Cardiac fibroblast (primary cell): Measurements from ENCODE around the gene LPGAT1.

Experiments
- DNase-seq, 2 donors: peaks; one replicate each; pipeline versions ENCODE4 v3.0.0 to v3.0.0-alpha.2; 2010; ENCODE audit warnings: low read depth in 2 of 2
- H3K4me3 ChIP-seq, 2 donors: replicated peaks in 1 of 2; 1 replicate in 1 of 2; 2 replicates in 1 of 2; pipeline ENCODE4 v1.5.1; 2011; ENCODE audit warnings: low read depth in 2 of 2, low read length in 2 of 2, mild to moderate bottlenecking in 2 of 2, moderate library complexity in 1 of 2
- CTCF ChIP-seq: IDR thresholded peaks from one replicate; pipeline ENCODE4 v1.5.1; 2011; ENCODE audit warnings: low read depth, mild to moderate bottlenecking, low read length, inconsistent platforms

LPGAT1 gene

DNA sequence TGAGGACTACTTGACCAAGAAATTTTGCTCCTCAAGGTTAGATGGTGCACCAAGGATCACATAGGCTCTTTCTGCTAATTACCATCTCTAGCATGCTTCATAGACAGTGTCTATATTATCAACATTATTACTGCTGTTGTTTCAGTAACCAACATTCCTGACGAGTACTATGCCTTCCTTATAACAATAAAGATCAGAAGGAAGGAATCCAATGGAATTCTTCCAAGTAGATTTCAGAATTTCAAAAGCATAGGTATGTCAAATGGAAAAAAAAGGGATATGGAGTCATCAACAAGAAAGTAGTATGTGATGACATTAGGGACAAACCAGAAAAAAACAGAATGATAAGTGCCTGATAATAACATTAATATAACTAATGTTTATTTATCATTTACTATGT lies 39.6 kb upstream of the LPGAT1 start:
- H3K4me3 ChIP-seq: no peak overlapping the region
- peak; percentile 15 to 23 for DNase-seq
- TF ChIP-seq CTCF: no peak

DNA sequence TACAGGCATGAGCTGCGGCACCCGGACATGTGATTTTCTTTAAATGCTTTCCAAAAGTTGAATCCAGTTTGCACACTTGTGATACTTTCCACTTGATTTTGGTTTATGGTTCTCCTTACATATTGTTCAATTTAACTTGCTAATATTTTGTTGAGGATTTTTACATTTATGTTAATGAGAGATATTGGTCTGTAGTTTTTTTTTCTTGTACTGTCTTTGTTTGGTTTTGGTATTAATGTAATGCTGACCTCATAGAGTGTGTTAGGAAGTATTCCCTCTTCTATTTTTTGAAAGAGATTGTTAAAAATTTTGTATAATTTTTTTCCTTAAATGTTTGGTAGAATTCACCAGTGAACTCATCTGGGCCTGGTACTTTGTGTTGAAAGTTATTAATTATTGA lies 34.6 kb upstream of the LPGAT1 start:
- no peak overlapping the region for H3K4me3 ChIP-seq
- DNase-seq: no peak
- no peak for TF ChIP-seq CTCF

DNA sequence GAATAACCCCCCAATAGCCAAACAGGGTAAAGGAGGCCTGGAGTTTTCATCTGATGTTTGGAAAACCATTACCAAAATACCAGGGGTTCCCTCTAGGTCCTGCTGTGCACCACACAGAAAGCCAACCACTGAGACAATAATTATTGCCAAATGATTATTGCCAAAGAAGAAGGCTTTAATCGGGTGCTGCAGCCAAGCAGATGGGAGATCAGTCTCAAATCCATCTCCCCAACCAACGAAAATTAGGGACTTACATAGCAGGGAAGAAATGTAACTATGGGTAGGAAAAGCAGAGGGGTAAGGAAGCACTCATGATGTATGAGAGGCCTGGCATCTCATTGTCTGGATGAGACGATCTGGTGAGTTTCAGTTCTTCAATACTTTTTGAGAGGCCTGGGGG lies 28.8 kb upstream of the LPGAT1 start:
- no peak for DNase-seq
- H3K4me3 ChIP-seq: no peak overlapping the region
- no peak for TF ChIP-seq CTCF

DNA sequence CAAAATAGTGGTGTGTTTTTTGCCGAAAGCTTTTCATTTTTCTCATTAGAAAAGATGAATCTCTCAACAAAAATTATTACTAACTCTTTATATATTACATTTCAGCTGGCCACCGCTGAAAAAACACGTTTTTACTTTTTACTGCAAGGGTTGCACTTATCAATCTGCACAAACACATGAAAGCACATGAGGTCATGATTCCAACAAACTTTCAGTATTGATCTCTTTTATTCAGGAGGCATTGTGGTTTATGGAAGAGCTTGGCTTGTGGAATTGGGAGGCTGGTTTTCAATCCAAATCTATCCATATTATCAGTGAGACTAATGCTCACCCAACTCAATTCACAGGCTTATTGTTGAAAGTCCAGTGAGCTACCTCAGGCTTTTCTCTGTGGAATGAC lies 20.6 kb upstream of the LPGAT1 start:
- TF ChIP-seq CTCF: no peak

DNA sequence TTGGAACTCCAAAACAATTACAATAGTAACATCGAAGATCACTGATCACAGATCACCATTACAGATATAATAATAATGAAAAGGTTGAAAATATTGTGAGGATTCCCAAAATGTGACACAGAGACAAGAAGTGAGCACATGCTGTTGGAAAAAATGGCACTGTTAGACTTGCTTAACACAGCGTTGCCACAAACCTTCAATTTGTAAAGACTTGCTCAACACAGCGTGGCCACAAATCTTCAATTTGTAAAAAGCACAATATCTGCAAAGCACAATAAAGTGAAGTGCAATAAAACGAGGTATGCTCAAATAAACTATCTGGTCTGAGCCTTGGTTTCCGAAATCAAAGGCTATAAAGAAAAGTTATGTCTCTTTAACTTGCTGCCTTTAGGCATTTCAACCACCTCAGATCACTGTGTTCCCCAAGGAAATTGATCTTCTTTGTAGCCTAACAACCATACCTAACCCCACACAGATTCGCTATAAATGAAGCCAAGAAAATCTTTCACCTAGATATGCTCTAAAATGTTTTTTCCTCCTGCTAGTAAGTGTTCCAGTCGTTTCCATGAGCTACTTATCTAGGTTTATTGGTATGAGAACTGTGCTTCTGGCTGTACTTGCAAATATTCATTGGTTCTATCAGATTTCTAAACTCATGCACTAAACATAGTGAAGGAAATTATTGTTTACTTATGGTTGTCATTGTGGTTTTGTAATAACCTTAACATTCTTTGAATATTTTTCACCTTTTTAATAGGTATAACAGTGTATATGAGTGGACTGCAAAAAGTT lies 13.1 kb upstream of the LPGAT1 start:
- DNase-seq: no peak
- TF ChIP-seq CTCF: no peak
- no peak overlapping the region for H3K4me3 ChIP-seq

More for the DNA sequence above, 20.6 kb upstream of the LPGAT1 start:
- no peak for DNase-seq
- H3K4me3 ChIP-seq: no peak overlapping the region

- no peak overlapping the region for H3K4me3 ChIP-seq
- peak in 1 of 2 donors; percentile 8 for DNase-seq
- TF ChIP-seq CTCF: no peak
Measured at GRCh38 chr1:211843018-211843417, 12.5 kb upstream of the LPGAT1 start.

DNA sequence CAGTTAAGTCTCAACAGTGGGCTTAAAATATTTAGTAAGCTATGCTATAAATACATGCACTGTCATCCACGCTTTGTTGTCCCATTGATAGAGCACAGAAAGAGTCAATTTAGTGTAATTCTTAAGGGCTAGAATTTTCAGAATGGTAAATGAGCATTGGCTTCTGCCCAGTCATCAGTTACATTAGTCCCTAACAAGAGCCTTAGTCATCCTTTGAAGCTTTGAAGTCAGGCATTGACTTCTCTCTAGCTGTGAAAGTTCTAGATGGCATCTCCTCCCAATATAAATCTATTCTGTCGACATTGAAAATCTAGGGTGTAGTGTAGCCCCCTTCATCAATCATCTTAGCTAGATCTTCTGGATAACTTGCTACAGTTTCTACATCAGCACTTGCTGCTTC lies 12.0 kb upstream of the LPGAT1 start:
- H3K4me3 ChIP-seq: no peak overlapping the region
- TF ChIP-seq CTCF: no peak
- DNase-seq: no peak
